ENCODE measurements around the gene LACTBL1.
"Not testable (repeated sequence)": the region's sequence is repeated elsewhere in the genome, so short reads cannot be mapped to it uniquely, and the experiment has no call there.

DNA sequence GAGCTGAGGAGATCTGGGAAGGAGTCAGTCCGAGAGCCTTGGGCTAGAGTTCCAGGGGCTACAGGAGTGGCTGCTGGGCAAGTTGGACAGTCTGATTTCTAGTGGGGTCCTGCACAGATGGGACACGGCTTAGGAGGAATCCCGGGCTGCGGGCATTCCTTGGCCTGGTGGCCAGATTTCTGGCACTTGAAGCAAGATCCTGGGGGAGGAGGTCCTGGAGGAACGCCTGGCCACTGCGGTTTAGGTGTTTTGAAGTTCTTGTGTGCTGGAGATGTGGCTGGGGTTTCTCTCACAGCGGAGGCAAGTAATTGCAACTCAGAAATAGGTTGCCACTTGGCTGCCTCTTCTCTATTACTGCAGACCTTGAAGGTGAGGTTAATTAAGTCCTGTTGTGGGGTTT, 29.6 kb upstream of the LACTBL1 start:
- TF ChIP-seq YY1 (IDR thresholded peaks at IDR 0.05; ENCODE audit: insufficient read depth, insufficient read length); ZNF274 (IDR thresholded peaks at IDR 0.05; ENCODE audit: low read depth, low read length): not testable (repeated sequence)

Measured in NT2/D1 (cell line).